ENCODE results near the gene IQCM. TPM values are rescaled to one million over a fixed set of nuclear protein-coding genes. Genes with fewer than 3 reads are reported as not detected.

Gene IQCM
- total and polyA plus RNA-seq, 10 of the 15 experiments (the other 5 are each of a cell fraction or from before 2014, with no cell fraction given): not detected

GRCh38 chr4:149572716-149573115 lies 242.9 kb downstream of the IQCM start:
- Histone ChIP-seq H4K20me1 (ENCODE audit: control insufficient read depth, insufficient read depth) (no peaks in the 10 kb centered on the region), H3K9me3 (replicated peaks; ENCODE audit: control insufficient read depth, insufficient read depth, low read length) (no peaks in the 10 kb centered on the region; the same call in 2 of the 3 replicates), H3K27me3 (replicated peaks in 1 of 2; ENCODE audit: control insufficient read depth in 2 of 2, insufficient read depth in 2 of 2, low read length in 1 of 2) (no peaks in the 10 kb centered on the region), H3K36me3 (ENCODE audit: control insufficient read depth in 2 of 2, insufficient read depth in 2 of 2, low read length in 1 of 2) (no peaks in the 10 kb centered on the region), H3K9ac (ENCODE audit: control insufficient read depth, insufficient read depth, low read length) (no peak overlapping the region), H3K79me2 (ENCODE audit: control insufficient read depth, insufficient read depth, low read length) (no peaks in the 10 kb centered on the region), H3K4me3 (no peak overlapping the region), H3K4me2 (ENCODE audit: control insufficient read depth, insufficient read depth) (no peak overlapping the region), H2AFZ (ENCODE audit: control insufficient read depth, low read depth, low read length) (no peak overlapping the region), H3K27ac (ENCODE audit: control insufficient read depth, insufficient read depth) (no peak overlapping the region), H3K4me1 (ENCODE audit: control insufficient read depth, insufficient read depth, low read length) (no peaks in the 10 kb centered on the region)
- BruUV-seq (replicated peaks): no TSS peak
- POLR2A ChIA-PET: interaction anchor here (0.5 kb wide), 1 partner anchor 61 kb away, joined by 3 read pairs; no protein-coding TSS in a partner anchor
- RAD21 ChIA-PET (ENCODE audit: unreplicated experiment): no interaction called here
- 88% methylated on average over 1 of the region's 1 CpG for WGBS (ENCODE audit: insufficient coverage, insufficient replicate concordance, low lambda C conversion rate, missing lambda C conversion rate)
- ATAC-seq (no peak), DNase-seq (ENCODE audit: low read depth, low spot score) (no peak), FAIRE-seq (no peak)
- in situ Hi-C loops (cut with MboI): no loop called here
- SMC1A ChIA-PET (ENCODE audit: uncharacterized antibody, unreplicated experiment): no interaction called here
- CTCF ChIA-PET: no interaction called here
- intact Hi-C loops (cut with micrococcal nuclease; ENCODE audit: unreplicated experiment): no loop called here
- TF ChIP-seq TCF7 (IDR thresholded peaks at IDR 0.05; ENCODE audit: borderline replicate concordance) (no peak), BRCA1 (IDR thresholded peaks at IDR 0.05; ENCODE audit: low read depth, low read length) (no peak), ZBTB4 (CRISPR knock-in tag; IDR thresholded peaks at IDR 0.05) (no peak), NRF1 (conservative IDR thresholded peaks at IDR 0.05; ENCODE audit: low read depth, low read length) (no peak), CUX1 (IDR thresholded peaks at IDR 0.05; ENCODE audit: insufficient replicate concordance, low read depth, low read length) (no peak), E2F4 (IDR thresholded peaks at IDR 0.05; ENCODE audit: low read depth, low read length) (no peak), NFXL1 (IDR thresholded peaks at IDR 0.05; ENCODE audit: borderline replicate concordance) (no peak), NFYB (IDR thresholded peaks at IDR 0.05; ENCODE audit: insufficient read depth, low read depth, low read length) (no peak), CEBPZ (IDR thresholded peaks at IDR 0.05; ENCODE audit: low read depth, low read length) (no peak)
